GM23338 (cell line): ENCODE results near the gene DUSP15. TPM values are rescaled to one million over a fixed set of nuclear protein-coding genes. Genes with fewer than 3 reads are reported as not detected.

Source experiments
- ATAC-seq: fragments of 200-7000 bp; cut with Tn5 transposase; 3 replicates; pipeline ENCODE4 v1.9.1; 2020
- DNase-seq: peaks from one replicate; pipeline ENCODE4 v3.0.0-alpha.2; 2015; ENCODE audit warnings: low spot score
- H2AFZ ChIP-seq: fragments of 200-600 bp; sonication (generic); 2 replicates; pipeline ENCODE4 v1.8.0; 2016; ENCODE audit warnings: antibody characterized with exemption, mild to moderate bottlenecking, moderate library complexity
- H3F3A ChIP-seq: fragments of 200-600 bp; sonication (generic); replicated peaks from 2 replicates; pipeline ENCODE4 v1.8.0; 2017; ENCODE audit warnings: antibody characterized with exemption, mixed run types, low read depth
- H3K27ac ChIP-seq: fragments of 200-600 bp; sonication (generic); 2 replicates; pipeline ENCODE4 v1.6.1; 2016; ENCODE audit warnings: low read depth
- H3K27me3 ChIP-seq: fragments of 200-600 bp; sonication (generic); 2 replicates; pipeline ENCODE4 v1.8.0; 2016; ENCODE audit warnings: mild to moderate bottlenecking, mixed run types, moderate library complexity; ENCODE audit not compliant: insufficient read depth
- H3K36me3 ChIP-seq: fragments of 200-600 bp; sonication (generic); 2 replicates; pipeline ENCODE4 v1.8.0; 2016; ENCODE audit warnings: mild to moderate bottlenecking; ENCODE audit not compliant: insufficient read depth
- H3K4me1 ChIP-seq: fragments of 200-600 bp; sonication (generic); 2 replicates; pipeline ENCODE4 v1.8.0; 2016; ENCODE audit warnings: mild to moderate bottlenecking, moderate library complexity; ENCODE audit not compliant: insufficient read depth
- H3K4me2 ChIP-seq: fragments of 200-600 bp; sonication (generic); 2 replicates; pipeline ENCODE4 v1.7.1; 2017; ENCODE audit warnings: mixed run types
- H3K4me3 ChIP-seq: fragments of 200-600 bp; sonication (generic); 2 replicates; pipeline ENCODE4 v1.6.1; 2016; ENCODE audit warnings: mixed run types
- H3K79me2 ChIP-seq: fragments of 200-600 bp; sonication (generic); replicated peaks from 2 replicates; pipeline ENCODE4 v1.8.0; 2017; ENCODE audit warnings: mild to moderate bottlenecking; ENCODE audit not compliant: insufficient read depth
- H3K9me2 ChIP-seq: fragments of 200-600 bp; sonication (generic); 2 replicates; pipeline ENCODE4 v1.8.0; 2017; ENCODE audit not compliant: insufficient read depth
- H4K20me1 ChIP-seq: fragments of 200-600 bp; sonication (generic); replicated peaks from 2 replicates; pipeline ENCODE4 v1.8.0; 2017; ENCODE audit warnings: mild to moderate bottlenecking; ENCODE audit not compliant: insufficient read depth
- H3K27ac Mint-ChIP-seq: 2 replicates; pipeline ENCODE4 v1.8.0; 2020; ENCODE audit warnings: inconsistent platforms, mild to moderate bottlenecking, moderate library complexity, mixed read lengths
- H3K27me3 Mint-ChIP-seq: 3 replicates; pipeline ENCODE4 v1.8.0; 2022; ENCODE audit warnings: low read depth, mild to moderate bottlenecking, moderate library complexity, mixed read lengths, inconsistent platforms; ENCODE audit not compliant: insufficient read depth, poor library complexity
- H3K36me3 Mint-ChIP-seq: 3 replicates; pipeline ENCODE4 v1.8.0; 2021; ENCODE audit warnings: low read depth, mild to moderate bottlenecking, inconsistent platforms, moderate library complexity, mixed read lengths
- H3K4me1 Mint-ChIP-seq: 3 replicates; pipeline ENCODE4 v1.8.0; 2020; ENCODE audit warnings: mild to moderate bottlenecking, inconsistent platforms, mixed read lengths
- H3K4me3 Mint-ChIP-seq: 3 replicates; pipeline ENCODE4 v1.8.0; 2021; ENCODE audit warnings: moderate library complexity, mild to moderate bottlenecking, inconsistent platforms, mixed read lengths
- H3K9me3 Mint-ChIP-seq: 3 replicates; pipeline ENCODE4 v1.8.0; 2020; ENCODE audit warnings: moderate library complexity, mild to moderate bottlenecking, inconsistent platforms, mixed read lengths
- CREB1 ChIP-seq: fragments of 250-450 bp; sonication (Bioruptor Pico); IDR thresholded peaks from 2 replicates; pipeline ENCODE4 v1.5.0; 2020; ENCODE audit warnings: low read depth, mild to moderate bottlenecking, moderate library complexity
- CTCF ChIP-seq, 2 experiments: fragments of 200-600 bp in 1 of 2; sonication (generic) in 1 of 2; conservative IDR thresholded peaks; 2 replicates each; pipeline versions ENCODE4 v1.5.1 to v1.6.1; 2016 to 2017; ENCODE audit warnings: antibody characterized with exemption in 2 of 2, low read depth in 2 of 2, mild to moderate bottlenecking in 2 of 2, moderate library complexity in 1 of 2
- ETS1 ChIP-seq: IDR thresholded peaks from 2 replicates; pipeline ENCODE4 v1.6.1; 2016; ENCODE audit warnings: antibody characterized with exemption
- EZH2 ChIP-seq: fragments of 200-600 bp; sonication (generic); IDR thresholded peaks from one replicate; pipeline ENCODE4 v1.8.0; 2017; ENCODE audit warnings: antibody characterized with exemption, mild to moderate bottlenecking, low read depth; ENCODE audit not compliant: unreplicated experiment
- EZH2phosphoT487 ChIP-seq: fragments of 200-600 bp; sonication (generic); IDR thresholded peaks from one replicate; pipeline ENCODE4 v1.8.1; 2018; ENCODE audit warnings: antibody characterized with exemption; ENCODE audit not compliant: unreplicated experiment
- JUNB ChIP-seq: IDR thresholded peaks from one replicate; pipeline ENCODE4 v1.6.1; 2016; ENCODE audit warnings: antibody characterized with exemption; ENCODE audit not compliant: unreplicated experiment
- NANOG ChIP-seq: IDR thresholded peaks from 2 replicates; pipeline ENCODE4 v1.6.1; 2016; ENCODE audit warnings: antibody characterized with exemption, borderline replicate concordance
- POLR2AphosphoS5 ChIP-seq: IDR thresholded peaks from 2 replicates; pipeline ENCODE4 v1.6.1; 2016; ENCODE audit warnings: antibody characterized with exemption, low read depth
- REST ChIP-seq: IDR thresholded peaks from one replicate; pipeline ENCODE4 v1.6.1; 2018; ENCODE audit warnings: antibody characterized with exemption; ENCODE audit not compliant: unreplicated experiment
- STAT1 ChIP-seq: IDR thresholded peaks from one replicate; pipeline ENCODE4 v1.6.1; 2016; ENCODE audit warnings: antibody characterized with exemption; ENCODE audit not compliant: unreplicated experiment
- ZNF114 ChIP-seq: fragments of 250-450 bp; sonication (Bioruptor Pico); IDR thresholded peaks from 2 replicates; pipeline ENCODE4 v1.5.0; 2020; ENCODE audit warnings: mild to moderate bottlenecking, moderate library complexity
- ZNF331 ChIP-seq: fragments of 250-450 bp; sonication (Bioruptor Pico); IDR thresholded peaks from 2 replicates; pipeline ENCODE4 v1.5.0; 2020; ENCODE audit warnings: low read depth, mild to moderate bottlenecking, moderate library complexity
- ZNF462 ChIP-seq: fragments of 250-450 bp; sonication (Bioruptor Pico); IDR thresholded peaks from 2 replicates; pipeline ENCODE4 v1.5.0; 2020; ENCODE audit warnings: mild to moderate bottlenecking, moderate library complexity
- long read RNA-seq: library from polyadenylated mRNA; unstranded; transcript quantifications from one replicate; pipeline ENCODE4 v2.0.0, GENCODE V29; 2020; ENCODE audit not compliant: unreplicated experiment
- polyA plus RNA-seq: library from polyadenylated mRNA; unstranded; fragments of >200 nt; fragmentation: Nextera tagmentation; extraction: Ambion mirVana; gene quantifications from 2 replicates; pipeline ENCODE4 v1.2.1, GENCODE V29; 2016
- total RNA-seq: library from RNA; depleted of rRNA; stranded (reverse); fragments of >200 nt; shearing (Covaris generic); gene quantifications from 2 replicates; pipeline ENCODE4 v1.2.3, GENCODE V29; 2014; rRNA removed

DUSP15 gene
- total RNA-seq = 2.8 and 5.9 TPM in 2 replicates
- polyA plus RNA-seq = 0.61 and 0.99 TPM in 2 replicates
- long read RNA-seq = 0 reads

GRCh38 chr20:31869942-31870725, at the start of gene DUSP15, which contains the start of gene TTLL9:
TSS of gene DUSP15 (minus strand) at chr20:31870527. CDS start at chr20:31870337, 190 bp downstream.
TSS of gene TTLL9 (plus strand) at chr20:31870634. CDS start at chr20:31871127, 493 bp downstream.
- H3K4me2 ChIP-seq = peak within 1 kb of the TSS; percentile 99
- peak; percentile 67 for DNase-seq
- peak within 1 kb of the TSS; percentile 95 for H3K4me3 ChIP-seq
- H3K27me3 ChIP-seq = peaks cover 65% of the 10 kb centered on the region
- H3K9me3 Mint-ChIP-seq = peaks cover 37% of the 10 kb centered on the region
- H3F3A ChIP-seq = peaks cover 7% of the 10 kb centered on the region; the same call in 1 of the 2 replicates
- no peaks in the 10 kb centered on the region for H3K9me2 ChIP-seq
- peaks cover 35% of the 10 kb centered on the region for H3K27me3 Mint-ChIP-seq
- H3K79me2 ChIP-seq = no peaks in the 10 kb centered on the region
- no peaks in the 10 kb centered on the region; the same call in 2 of the 3 replicates for H3K36me3 Mint-ChIP-seq
- H3K36me3 ChIP-seq = no peaks in the 10 kb centered on the region
- H3K4me1 ChIP-seq = peaks cover 14% of the 10 kb centered on the region; the same call in 1 of the 2 replicates
- peak; percentile 80 for ATAC-seq
- H3K27ac ChIP-seq = no peak within 1 kb of the TSS
- peak within 1 kb of the TSS; percentile 90 for H3K4me3 Mint-ChIP-seq
- TF ChIP-seq ETS1 (no peak), JUNB (no peak), CTCF (conservative IDR thresholded peaks at IDR 0.05; ENCODE audit: low read depth in 2 of 2) (no peak), ZNF331 (CRISPR knock-in tag) (no peak), STAT1 (no peak), EZH2phosphoT487 (no peak), POLR2AphosphoS5 (peak; percentile 66; the same call in 1 of the 2 replicates), CREB1 (CRISPR knock-in tag) (no peak), ZNF114 (CRISPR knock-in tag) (no peak), NANOG (no peak), EZH2 (no peak), REST (peak; percentile 8), ZNF462 (CRISPR knock-in tag) (no peak)
- H3K27ac Mint-ChIP-seq = no peak within 1 kb of the TSS
- H4K20me1 ChIP-seq = no peaks in the 10 kb centered on the region; the same call in 1 of the 2 replicates
- H2AFZ ChIP-seq = peak within 1 kb of the TSS; percentile 100
- peaks cover 9% of the 10 kb centered on the region; the same call in 2 of the 3 replicates for H3K4me1 Mint-ChIP-seq
